Testis (tissue), 3 donors: Measurements from ENCODE around the gene MAP2K7. TPM values are rescaled to one million over a fixed set of nuclear protein-coding genes. Genes with fewer than 3 reads are reported as not detected.
"Not testable (repeated sequence)": the region's sequence is repeated elsewhere in the genome, so short reads cannot be mapped to it uniquely, and the experiment has no call there.

Experiments
- DNase-seq: peaks from one replicate; pipeline ENCODE4 v3.0.0-alpha.2; 2019
- H3K27ac ChIP-seq, 2 donors: fragments of 200-600 bp; sonication (generic); one replicate each; pipeline ENCODE4 v1.5.1; 2019
- H3K27me3 ChIP-seq: fragments of 200-600 bp; sonication (generic); one replicate; pipeline ENCODE4 v1.5.1; 2019
- H3K36me3 ChIP-seq: fragments of 200-600 bp; sonication (generic); one replicate; pipeline ENCODE4 v1.5.1; 2017; ENCODE audit warnings: low read depth; ENCODE audit errors: missing control alignments
- H3K4me1 ChIP-seq: fragments of 200-600 bp; sonication (generic); one replicate; pipeline ENCODE4 v1.5.1; 2019
- H3K4me3 ChIP-seq, 2 donors: fragments of 200-600 bp; sonication (generic); one replicate each; pipeline ENCODE4 v1.5.1; 2017 to 2019
- H3K9me3 ChIP-seq: fragments of 200-600 bp; sonication (generic); one replicate; pipeline ENCODE4 v1.5.1; 2017
- POLR2A ChIP-seq: fragments of 450-650 bp; IDR thresholded peaks from one replicate; pipeline ENCODE4 v1.6.1; 2017; ENCODE audit warnings: antibody characterized with exemption, mild to moderate bottlenecking, moderate library complexity
- WGBS, 2 donors: methylation state at CpG; one replicate each; pipeline ENCODE4 v1.1.5; 2018; 5-methylcytosine and 5-hydroxymethylcytosine counted together
- intact Hi-C: fragments of 100-400 bp; cut with DNase I; formaldehyde crosslinking; loops from one replicate; pipeline ENCODE4 v1.15.1; 2023; ENCODE audit warnings: low total_unique reads
- polyA plus RNA-seq: library from polyadenylated mRNA; stranded (reverse); fragments of 350-450 nt; fragmentation: Illumina TruSeq; extraction: RNeasy Lipid Tissue Mini Kit (QIAGEN cat#74804); gene quantifications from one replicate; pipeline ENCODE4 v1.2.3, GENCODE V29; 2014; ENCODE audit warnings: low read depth, low replicate concordance; ENCODE audit not compliant: insufficient read depth
- total RNA-seq, 2 donors: library from RNA; depleted of rRNA; stranded (reverse); fragments of >200 nt; gene quantifications; one replicate each; pipeline ENCODE4 v1.2.3, GENCODE V29; 2016
- TF ChIP-seq, protein P1 (sequence below), 3 experiments: fragments of 450-650 bp in 2 of 3; fragments of 200-600 bp in 1 of 3; sonication (generic) in 1 of 3; IDR thresholded peaks; one replicate each; pipeline ENCODE4 v1.5.1; 2016 to 2019; ENCODE audit warnings: antibody characterized with exemption in 3 of 3, mild to moderate bottlenecking in 2 of 3, moderate library complexity in 1 of 3

MAP2K7 gene
- total and polyA plus RNA-seq, 3 donors from 2014 or later, result 30.6 to 44.0 (median 34.8) TPM

DNA sequence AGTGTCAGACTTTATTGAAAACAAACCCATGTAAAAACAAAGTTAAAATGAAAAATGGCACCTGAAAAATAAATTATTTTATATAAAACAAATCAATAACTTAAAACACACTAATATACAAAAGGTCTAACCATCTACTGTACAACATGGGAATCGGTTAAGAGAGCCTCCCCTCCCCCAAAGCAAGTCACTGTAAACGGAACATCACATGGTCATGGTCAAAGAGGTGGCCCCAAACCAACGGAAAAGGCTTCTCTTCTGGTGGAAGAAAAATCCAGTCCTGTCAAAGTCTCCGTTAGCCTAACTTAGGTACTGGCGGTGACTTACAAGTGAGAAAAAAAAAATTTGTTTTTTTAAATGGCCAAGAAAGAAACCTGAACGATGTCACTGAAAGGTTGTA is 55.5 kb downstream of the MAP2K7 start:
- no peaks in the 10 kb centered on the region for H3K4me1 ChIP-seq
- no peak overlapping the region for H3K27ac ChIP-seq
- no peaks in the 10 kb centered on the region for H3K9me3 ChIP-seq
- TF ChIP-seq, protein P1, sequence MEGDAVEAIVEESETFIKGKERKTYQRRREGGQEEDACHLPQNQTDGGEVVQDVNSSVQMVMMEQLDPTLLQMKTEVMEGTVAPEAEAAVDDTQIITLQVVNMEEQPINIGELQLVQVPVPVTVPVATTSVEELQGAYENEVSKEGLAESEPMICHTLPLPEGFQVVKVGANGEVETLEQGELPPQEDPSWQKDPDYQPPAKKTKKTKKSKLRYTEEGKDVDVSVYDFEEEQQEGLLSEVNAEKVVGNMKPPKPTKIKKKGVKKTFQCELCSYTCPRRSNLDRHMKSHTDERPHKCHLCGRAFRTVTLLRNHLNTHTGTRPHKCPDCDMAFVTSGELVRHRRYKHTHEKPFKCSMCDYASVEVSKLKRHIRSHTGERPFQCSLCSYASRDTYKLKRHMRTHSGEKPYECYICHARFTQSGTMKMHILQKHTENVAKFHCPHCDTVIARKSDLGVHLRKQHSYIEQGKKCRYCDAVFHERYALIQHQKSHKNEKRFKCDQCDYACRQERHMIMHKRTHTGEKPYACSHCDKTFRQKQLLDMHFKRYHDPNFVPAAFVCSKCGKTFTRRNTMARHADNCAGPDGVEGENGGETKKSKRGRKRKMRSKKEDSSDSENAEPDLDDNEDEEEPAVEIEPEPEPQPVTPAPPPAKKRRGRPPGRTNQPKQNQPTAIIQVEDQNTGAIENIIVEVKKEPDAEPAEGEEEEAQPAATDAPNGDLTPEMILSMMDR (IDR thresholded peaks at IDR 0.05), result no peak
- no peak for TF ChIP-seq POLR2A
- no peaks in the 10 kb centered on the region for H3K27me3 ChIP-seq
- intact Hi-C loops, result no loop called here
- H3K4me3 ChIP-seq, result no peak overlapping the region
- WGBS, 2 donors, result 68 to 77% methylated on average over 6 of the region's 6 CpGs
- no peaks in the 10 kb centered on the region for H3K36me3 ChIP-seq
- DNase-seq, result no peak

DNA sequence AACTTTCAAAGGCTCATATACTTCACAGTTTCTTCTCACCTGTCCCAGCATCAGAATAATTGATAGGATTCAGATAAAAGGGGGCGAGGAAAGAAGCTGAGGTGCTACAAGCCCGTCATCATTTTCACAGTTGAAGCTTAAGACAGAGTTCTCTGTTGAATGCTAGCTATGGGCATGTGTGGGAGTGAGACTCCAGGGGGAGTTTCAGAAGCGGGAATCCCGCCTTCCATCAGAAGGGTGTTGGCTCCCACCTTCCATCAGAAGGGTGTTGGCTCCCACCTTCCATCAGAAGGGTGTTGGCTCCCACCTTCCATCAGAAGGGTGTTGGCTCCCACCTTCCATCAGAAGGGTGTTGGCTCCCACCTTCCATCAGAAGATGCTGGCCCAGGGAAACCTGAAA is 57.4 kb downstream of the MAP2K7 start:
- H3K4me1 ChIP-seq, H3K36me3 ChIP-seq, H3K27me3 ChIP-seq, H3K9me3 ChIP-seq, DNase-seq, intact Hi-C loops, H3K27ac ChIP-seq, H3K4me3 ChIP-seq: not testable (repeated sequence)
- 82 to 93% methylated on average over 4 of the region's 4 CpGs for whole genome bisulfite sequencing, 2 donors

DNA sequence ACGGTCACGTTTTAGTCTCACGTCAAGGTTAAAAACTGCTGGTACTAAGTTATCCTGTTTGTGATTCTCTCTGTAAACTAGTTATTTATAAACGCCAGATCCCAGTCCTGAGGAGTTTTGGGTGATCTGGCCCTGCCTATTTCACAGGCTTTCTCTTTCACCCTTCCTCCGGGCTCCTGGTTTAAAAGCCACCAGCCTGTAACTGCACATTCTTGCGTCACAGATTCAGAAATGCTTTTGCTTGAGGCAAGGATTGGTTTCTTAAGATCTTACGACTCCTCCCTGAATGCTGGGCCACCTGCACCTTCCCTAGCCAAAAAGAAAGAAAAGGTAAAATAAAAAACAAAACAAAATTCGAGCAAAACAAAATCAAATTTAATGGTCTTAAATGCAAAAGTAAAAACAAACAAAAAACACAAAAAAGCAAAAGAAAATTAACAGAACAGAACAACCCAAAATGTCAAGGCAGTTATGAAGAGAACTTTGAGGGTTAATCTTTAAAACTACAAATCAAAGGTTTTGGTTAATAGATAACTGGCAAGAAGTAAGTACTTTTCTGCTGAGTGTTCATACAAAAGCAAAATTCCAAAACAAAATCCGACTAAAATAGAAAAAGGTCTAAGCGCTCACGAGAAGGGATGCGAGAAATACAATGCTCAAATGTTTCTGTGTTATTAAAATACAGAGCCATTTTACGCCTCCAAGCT is 58.4 kb downstream of the MAP2K7 start:
- Histone ChIP-seq H3K36me3 (no peaks in the 10 kb centered on the region), H3K9me3 (no peaks in the 10 kb centered on the region), H3K27me3 (no peaks in the 10 kb centered on the region), H3K4me1 (no peaks in the 10 kb centered on the region), H3K4me3 (no peak overlapping the region), H3K27ac (no peak overlapping the region)
- intact Hi-C loops, result no loop called here
- no peak for DNase-seq
- TF ChIP-seq, protein P1 (IDR thresholded peaks at IDR 0.05), result no peak
- TF ChIP-seq POLR2A, result no peak
- 88% methylated on average over 13 of the region's 13 CpGs for WGBS, 2 donors

DNA sequence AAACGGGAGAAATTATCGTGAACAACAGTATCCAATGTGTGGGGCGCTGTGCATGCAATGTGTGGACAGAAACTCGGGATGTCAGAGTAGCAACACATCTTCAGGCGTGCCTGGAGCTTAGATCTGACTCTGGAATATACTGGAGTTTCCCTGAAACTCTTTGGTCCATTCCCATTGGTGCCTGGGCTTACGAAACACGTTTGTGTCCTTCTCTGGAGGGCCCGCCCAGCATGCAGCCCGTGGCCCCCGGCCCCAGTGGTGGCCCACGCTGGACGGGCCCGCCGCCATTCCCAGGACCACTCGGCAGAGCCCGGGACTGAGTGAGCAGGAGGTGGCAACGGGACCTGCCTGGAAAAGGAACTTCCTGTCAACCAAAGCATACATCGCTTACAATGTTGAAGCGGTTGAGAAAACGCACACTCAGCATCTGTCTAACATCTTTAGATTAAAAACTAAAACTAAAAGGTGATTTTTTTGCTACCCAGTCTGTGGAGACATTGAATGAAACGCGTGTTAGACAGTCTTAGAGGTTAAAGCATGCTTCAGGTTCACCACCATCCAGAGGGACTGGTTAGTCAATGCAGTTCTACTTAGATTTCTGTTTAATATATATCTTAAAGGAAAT is 59.1 kb downstream of the MAP2K7 start:
- Histone ChIP-seq H3K27me3 (no peaks in the 10 kb centered on the region), H3K36me3 (no peaks in the 10 kb centered on the region), H3K9me3 (no peaks in the 10 kb centered on the region), H3K4me3 (no peak overlapping the region), H3K27ac (no peak overlapping the region), H3K4me1 (no peaks in the 10 kb centered on the region)
- DNase-seq, result no peak
- intact Hi-C loops, result no loop called here
- TF ChIP-seq POLR2A, result no peak
- TF ChIP-seq, protein P1 (IDR thresholded peaks at IDR 0.05), result no peak
- 88 to 89% methylated on average over 16 to 22 of the region's 22 CpGs for WGBS, 2 donors

DNA sequence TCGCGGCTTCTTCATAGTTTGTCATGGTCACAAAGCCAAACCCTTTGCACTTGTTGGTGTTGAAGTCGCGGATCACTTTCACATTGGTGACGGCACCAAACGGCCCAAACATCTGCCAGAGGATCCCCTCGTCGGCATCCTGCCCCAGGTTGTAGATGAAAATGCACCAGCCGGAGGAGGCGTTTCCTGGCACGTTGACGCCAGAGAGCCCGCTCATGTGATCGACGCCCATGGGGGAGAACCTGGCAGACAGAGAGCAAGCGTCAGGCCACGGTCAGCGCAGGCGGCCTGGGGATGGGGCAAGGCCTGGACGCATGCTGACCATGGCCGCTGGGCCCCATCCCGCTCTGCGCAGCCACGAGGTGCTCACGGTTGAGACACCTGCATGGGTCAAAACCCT is 59.9 kb downstream of the MAP2K7 start:
- 94 to 96% methylated on average over 20 to 25 of the region's 25 CpGs for whole genome bisulfite sequencing, 2 donors
- Histone ChIP-seq H3K4me3 (no peak overlapping the region), H3K27me3 (no peaks in the 10 kb centered on the region), H3K9me3 (no peaks in the 10 kb centered on the region), H3K36me3 (no peaks in the 10 kb centered on the region), H3K4me1 (no peaks in the 10 kb centered on the region), H3K27ac (no peak overlapping the region)
- TF ChIP-seq POLR2A, result no peak
- TF ChIP-seq, protein P1 (IDR thresholded peaks at IDR 0.05), result no peak
- no peak for DNase-seq
- intact Hi-C loops, result no loop called here

Other genes with a start within 250 kb of the MAP2K7 start
- not detected for gene RETN, start 234.8 kb upstream of the MAP2K7 start, total RNA-seq
- gene RETN, start 234.8 kb upstream of the MAP2K7 start, polyA plus RNA-seq, result 1.9 TPM
- not detected for gene MCEMP1, start 226.8 kb upstream of the MAP2K7 start, total RNA-seq
- gene MCEMP1, start 226.8 kb upstream of the MAP2K7 start, polyA plus RNA-seq, result not detected
- gene TRAPPC5, start 223.0 kb upstream of the MAP2K7 start, total RNA-seq, result 100 to 1,000 TPM; 194 to 226 TPM
- gene TRAPPC5, start 223.0 kb upstream of the MAP2K7 start, polyA plus RNA-seq, result 214 TPM
- gene FCER2, start 201.7 kb upstream of the MAP2K7 start, total RNA-seq, result under 1 TPM; 0.79 to 0.87 TPM
- 1.1 TPM for gene FCER2, start 201.7 kb upstream of the MAP2K7 start, polyA plus RNA-seq
- 1 to 10 TPM in 1 of 2 donors, not detected in 1; 1.2 TPM for gene CLEC4G, start 171.8 kb upstream of the MAP2K7 start, total RNA-seq
- gene CLEC4G, start 171.8 kb upstream of the MAP2K7 start, polyA plus RNA-seq, result 0.71 TPM
- under 1 TPM; 0.55 to 0.74 TPM for gene CD209, start 156.3 kb upstream of the MAP2K7 start, total RNA-seq
- 5.0 TPM for gene CD209, start 156.3 kb upstream of the MAP2K7 start, polyA plus RNA-seq
- gene CLEC4M, start 140.6 kb upstream of the MAP2K7 start, total RNA-seq, result 10 to 100 TPM in 1 of 2 donors, 1 to 10 TPM in 1; 9.4 to 14.9 TPM
- 14.5 TPM for gene CLEC4M, start 140.6 kb upstream of the MAP2K7 start, polyA plus RNA-seq
- 10 to 100 TPM; 45.8 to 68.9 TPM for gene EVI5L, start 73.7 kb upstream of the MAP2K7 start, total RNA-seq
- gene EVI5L, start 73.7 kb upstream of the MAP2K7 start, polyA plus RNA-seq, result 69.3 TPM
- gene PRR36, start 29.5 kb upstream of the MAP2K7 start, total RNA-seq, result 1 to 10 TPM; 2.9 to 3.3 TPM
- 0.50 TPM for gene PRR36, start 29.5 kb upstream of the MAP2K7 start, polyA plus RNA-seq
- gene LRRC8E, start 15.4 kb upstream of the MAP2K7 start, total RNA-seq, result 1 to 10 TPM in 1 of 2 donors, under 1 TPM in 1; 0.79 to 1.4 TPM
- gene LRRC8E, start 15.4 kb upstream of the MAP2K7 start, polyA plus RNA-seq, result 0.92 TPM
- gene TGFBR3L, start 11.0 kb downstream of the MAP2K7 start, total RNA-seq, result 1 to 10 TPM in 1 of 2 donors, not detected in 1; 2.2 TPM
- 1.2 TPM for gene TGFBR3L, start 11.0 kb downstream of the MAP2K7 start, polyA plus RNA-seq
- 10 to 100 TPM; 72.5 to 88.6 TPM for gene SNAPC2, start 16.5 kb downstream of the MAP2K7 start, total RNA-seq
- 51.9 TPM for gene SNAPC2, start 16.5 kb downstream of the MAP2K7 start, polyA plus RNA-seq
- 10 to 100 TPM; 40.1 to 67.2 TPM for gene CTXN1, start 22.3 kb downstream of the MAP2K7 start, total RNA-seq
- 19.4 TPM for gene CTXN1, start 22.3 kb downstream of the MAP2K7 start, polyA plus RNA-seq
- 10 to 100 TPM; 68.0 to 71.2 TPM for gene TIMM44, start 39.8 kb downstream of the MAP2K7 start, total RNA-seq
- 33.8 TPM for gene TIMM44, start 39.8 kb downstream of the MAP2K7 start, polyA plus RNA-seq
- 10 to 100 TPM; 75.7 to 84.8 TPM for gene ELAVL1, start 101.8 kb downstream of the MAP2K7 start, total RNA-seq
- 128 TPM for gene ELAVL1, start 101.8 kb downstream of the MAP2K7 start, polyA plus RNA-seq
- gene CCL25, start 148.9 kb downstream of the MAP2K7 start, total RNA-seq, result 1 to 10 TPM in 1 of 2 donors, not detected in 1; 1.7 TPM
- 0.47 TPM for gene CCL25, start 148.9 kb downstream of the MAP2K7 start, polyA plus RNA-seq
- gene FBN3, start 245.7 kb downstream of the MAP2K7 start, total RNA-seq, result 10 to 100 TPM in 1 of 2 donors, 1 to 10 TPM in 1; 2.3 to 17.8 TPM
- gene FBN3, start 245.7 kb downstream of the MAP2K7 start, polyA plus RNA-seq, result 0.62 TPM